HTERT RPE-1 (cell line): ENCODE data around the gene OGT.
"Not testable (repeated sequence)": the region's sequence is repeated elsewhere in the genome, so short reads cannot be mapped to it uniquely, and the experiment has no call there.

ENCODE experiments used
- in situ Hi-C: fragments of 300-500 bp; cut with MboI; formaldehyde crosslinking; loops from 4 replicates; pipeline ENCODE4 v1.14.3; 2020; ENCODE audit warnings: low sequenced_read_pairs

The OGT gene

GRCh38 chrX:71532753-71533425, at the start of gene OGT:
OGT (plus strand) TSS chrX:71533104; CDS start chrX:71533300, 196 bp downstream.
- in situ Hi-C loops: no loop called here

GRCh38 chrX:71487814-71488213, 45.1 kb upstream of the OGT start:
- in situ Hi-C loops: no loop called here

- in situ Hi-C loops: no loop called here
Observed at GRCh38 chrX:71489540-71489939, 43.4 kb upstream of the OGT start.

- in situ Hi-C loops: no loop called here
Observed at GRCh38 chrX:71492231-71493065, 40.5 kb upstream of the OGT start.

GRCh38 chrX:71493111-71493613, 39.7 kb upstream of the OGT start:
- in situ Hi-C loops: no loop called here

GRCh38 chrX:71495979-71496378, 36.9 kb upstream of the OGT start:
- in situ Hi-C loops: not testable (repeated sequence)

GRCh38 chrX:71496476-71496875, 36.4 kb upstream of the OGT start:
- in situ Hi-C loops: no loop called here

- in situ Hi-C loops: not testable (repeated sequence)
Observed at GRCh38 chrX:71502080-71502479, 30.8 kb upstream of the OGT start.

GRCh38 chrX:71504346-71504745, 28.6 kb upstream of the OGT start:
- in situ Hi-C loops: no loop called here

- in situ Hi-C loops: no loop called here
Observed at GRCh38 chrX:71509289-71509688, 23.6 kb upstream of the OGT start.

- in situ Hi-C loops: no loop called here
Observed at GRCh38 chrX:71510161-71510560, 22.7 kb upstream of the OGT start.

- in situ Hi-C loops: not testable (repeated sequence)
Observed at GRCh38 chrX:71513731-71514130, 19.2 kb upstream of the OGT start.

GRCh38 chrX:71514367-71515037, 18.4 kb upstream of the OGT start:
- in situ Hi-C loops: no loop called here

GRCh38 chrX:71515038-71515396, 17.9 kb upstream of the OGT start:
- in situ Hi-C loops: no loop called here

- in situ Hi-C loops: no loop called here
Observed at GRCh38 chrX:71525316-71525715, 7.6 kb upstream of the OGT start.

GRCh38 chrX:71532078-71532752, 689 bp upstream of the OGT start:
- in situ Hi-C loops: no loop called here

- in situ Hi-C loops: no loop called here
Observed at GRCh38 chrX:71533516-71533850, 579 bp downstream of the OGT start.

GRCh38 chrX:71533851-71534561, 1.1 kb downstream of the OGT start:
- in situ Hi-C loops: no loop called here

- in situ Hi-C loops: no loop called here
Observed at GRCh38 chrX:71534773-71535544, 2.1 kb downstream of the OGT start.

GRCh38 chrX:71536285-71536684, 3.4 kb downstream of the OGT start:
- in situ Hi-C loops: no loop called here
